GM18519 (cell line): ENCODE measurements around the gene TBC1D2.

Experiments used
- ATAC-seq: cut with Tn5 transposase; IDR thresholded peaks from one replicate; pipeline ENCODE4 v1.9.1; 2021; ENCODE audit warnings: mild to moderate bottlenecking, moderate library complexity; ENCODE audit not compliant: unreplicated experiment, low FRiP score

The TBC1D2 gene

DNA sequence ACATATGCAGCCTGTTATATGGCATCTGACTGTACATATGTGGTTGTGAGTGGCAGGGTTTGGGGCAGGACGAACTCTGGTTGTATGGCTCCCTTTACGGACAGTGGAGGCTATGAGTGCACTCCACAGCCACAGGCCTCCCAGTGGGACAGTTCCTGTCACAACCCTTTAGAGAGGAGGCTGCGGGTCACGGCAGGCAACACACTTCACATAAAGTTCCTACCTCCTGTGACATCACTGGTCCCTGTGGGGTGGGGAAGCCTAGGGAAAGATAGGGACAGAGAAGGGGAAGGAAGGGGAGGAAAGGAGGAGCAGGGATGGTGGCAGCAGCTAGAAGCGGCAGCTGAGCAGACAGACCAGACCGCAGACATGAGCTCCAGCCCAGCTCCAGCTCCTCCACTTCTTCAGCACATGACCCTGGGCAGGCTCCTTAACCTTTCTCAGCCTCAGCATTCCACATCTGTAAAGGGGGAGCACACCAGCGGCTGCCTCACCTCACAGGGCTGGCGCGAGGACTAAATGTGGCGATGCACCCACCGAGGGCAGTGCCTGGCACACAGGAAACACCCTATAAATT, 35.6 kb downstream of the TBC1D2 start:
- no peak for ATAC-seq

DNA sequence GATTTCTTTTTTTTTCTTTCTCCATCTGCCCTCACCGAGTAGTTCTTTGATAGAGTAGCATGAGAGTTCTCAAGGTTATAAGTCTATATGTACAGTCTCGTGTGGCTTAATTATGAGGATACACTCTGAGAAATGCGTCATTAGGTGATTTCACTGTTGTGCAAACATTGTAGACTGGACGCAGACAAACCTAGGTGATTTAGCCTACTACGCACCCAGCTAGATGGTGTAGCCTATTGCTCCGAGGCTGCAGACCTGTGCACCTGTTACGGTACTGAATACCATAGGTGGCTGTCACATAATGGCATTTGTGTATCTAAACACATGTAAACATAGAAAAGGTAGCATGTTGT, 36.1 kb downstream of the TBC1D2 start:
- ATAC-seq = no peak

DNA sequence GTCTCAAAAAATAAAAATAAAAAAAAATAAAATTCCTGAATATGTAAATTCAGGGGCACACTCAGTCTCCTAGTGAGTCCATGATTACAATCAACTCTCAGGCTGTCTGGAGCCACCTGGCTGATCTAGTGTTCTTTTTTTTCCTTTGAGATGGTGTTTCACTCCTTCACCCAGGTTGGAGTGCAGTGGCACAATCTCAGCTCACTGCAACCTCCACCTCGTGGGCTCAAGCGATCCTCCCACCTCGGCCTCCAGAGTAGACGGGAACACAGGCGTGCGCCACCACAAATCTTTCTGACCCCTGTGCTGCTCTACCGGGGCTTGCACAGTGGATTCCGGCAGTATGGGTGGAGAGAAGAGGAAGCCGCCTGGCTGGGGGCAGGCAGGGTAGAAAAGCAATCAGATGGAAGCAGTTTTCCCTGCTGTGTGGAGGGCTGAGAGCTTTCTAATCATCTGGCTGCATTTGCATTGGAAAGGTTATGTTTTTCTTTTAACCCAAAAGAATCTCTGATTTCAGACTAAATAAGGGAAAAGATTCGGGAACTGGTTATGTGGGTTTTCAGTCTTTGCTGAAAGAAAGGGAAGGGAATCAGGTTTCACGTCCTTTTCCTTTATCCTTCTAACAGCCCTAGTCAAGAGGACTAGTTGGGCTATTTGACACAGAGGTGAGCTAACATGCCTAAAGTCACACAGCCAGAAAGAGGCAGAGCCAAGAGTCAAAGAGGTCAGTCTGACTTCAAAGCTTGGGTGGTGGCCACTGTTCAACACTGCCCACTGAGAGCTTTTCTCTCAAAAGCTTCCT, 36.7 kb downstream of the TBC1D2 start:
- no peak for ATAC-seq

DNA sequence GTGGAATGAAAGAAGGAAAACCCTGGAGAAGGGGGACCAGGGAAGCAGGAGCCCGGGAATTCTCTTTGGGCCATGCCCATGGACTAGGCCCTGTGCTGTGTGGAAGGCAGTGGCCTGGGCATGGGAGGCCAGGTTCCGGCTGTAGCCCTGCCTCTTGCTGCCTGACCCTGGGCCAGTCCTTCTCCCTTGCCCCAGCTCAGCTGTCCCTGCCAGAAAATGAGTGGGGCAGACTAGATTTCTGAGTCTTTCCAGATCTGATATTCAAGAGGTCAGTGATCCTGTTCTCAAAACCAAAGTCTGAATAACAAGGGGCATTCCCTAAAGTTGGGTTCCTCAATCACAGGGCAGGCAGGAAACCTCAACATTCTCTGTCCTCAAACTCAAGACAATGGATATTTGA, 38.2 kb downstream of the TBC1D2 start:
- ATAC-seq = no peak

DNA sequence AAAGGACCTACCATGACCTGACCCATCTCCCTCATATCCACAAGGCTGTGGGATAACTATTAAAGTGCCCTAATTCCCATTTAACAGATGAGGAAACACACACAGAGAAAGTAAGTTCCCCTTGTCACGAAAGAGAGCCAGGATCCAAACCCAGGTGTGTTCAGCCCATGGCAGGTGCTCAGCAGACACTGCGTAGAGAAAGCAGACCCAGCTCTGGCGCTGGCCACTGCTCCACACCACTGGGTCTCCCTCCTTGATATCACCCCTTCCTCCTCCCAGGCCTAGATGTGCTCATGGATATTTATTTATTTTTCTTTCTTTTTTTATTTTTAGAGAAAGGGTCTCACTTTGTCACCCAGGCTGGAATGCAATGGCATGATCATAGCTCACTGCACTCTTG, 39.1 kb downstream of the TBC1D2 start:
- no peak for ATAC-seq

DNA sequence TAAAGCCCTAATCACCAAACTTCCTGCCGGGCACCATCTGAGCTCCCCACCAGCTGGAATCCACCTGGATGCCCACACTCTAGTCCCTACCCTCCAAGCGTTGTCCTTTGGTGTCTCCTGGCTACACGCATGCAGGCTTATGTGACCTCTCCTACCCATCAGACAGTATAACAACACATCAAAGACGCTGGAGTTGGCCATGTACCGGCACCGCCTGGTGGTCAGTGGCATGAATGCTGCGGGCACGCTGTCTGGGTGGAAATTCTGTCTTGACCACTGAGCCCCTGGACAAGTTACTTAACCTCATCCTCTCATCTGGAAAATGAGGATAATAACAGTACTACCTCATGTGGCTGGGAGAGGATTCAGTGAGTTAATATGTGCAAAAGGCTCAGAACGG, 39.6 kb downstream of the TBC1D2 start:
- no peak for ATAC-seq

DNA sequence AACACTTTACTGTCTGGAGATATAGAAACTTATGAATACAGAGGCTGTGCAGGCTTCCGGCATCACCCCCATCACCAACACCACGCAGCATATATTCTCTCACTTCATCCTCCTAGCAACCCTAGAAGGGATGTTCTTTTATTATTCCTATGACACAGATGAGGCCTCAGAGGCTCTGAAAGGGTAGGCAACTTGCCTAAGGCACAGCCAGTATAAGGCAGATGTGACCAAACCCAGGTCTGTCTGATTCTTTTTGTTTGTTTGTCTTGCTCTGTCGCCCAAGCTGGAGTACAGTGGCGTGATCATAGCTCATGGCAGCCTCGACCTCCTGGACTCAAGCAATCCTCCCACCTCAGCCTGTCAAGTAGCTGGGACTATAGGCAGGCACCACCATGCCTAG, 40.2 kb downstream of the TBC1D2 start:
- no peak for ATAC-seq

DNA sequence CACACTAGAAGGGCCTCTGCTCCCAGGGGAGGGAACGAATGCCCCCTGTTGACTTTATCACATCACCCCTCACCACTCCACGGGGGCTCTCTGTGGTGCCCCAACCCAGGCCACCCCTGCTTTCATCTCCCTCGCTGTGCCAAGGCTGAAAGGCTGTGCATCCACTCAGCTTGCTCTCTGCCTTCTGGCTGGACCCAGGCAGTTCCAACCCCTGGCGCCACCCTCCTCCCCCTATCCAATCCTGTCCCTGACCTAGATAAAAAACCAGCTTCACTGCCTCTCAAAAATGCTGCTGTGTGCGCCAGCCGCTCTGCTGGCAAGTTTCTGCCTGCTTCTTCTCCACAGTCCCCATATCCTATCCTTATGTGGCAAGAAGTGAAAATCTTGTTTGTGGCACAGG, 40.6 kb downstream of the TBC1D2 start:
- no peak for ATAC-seq

DNA sequence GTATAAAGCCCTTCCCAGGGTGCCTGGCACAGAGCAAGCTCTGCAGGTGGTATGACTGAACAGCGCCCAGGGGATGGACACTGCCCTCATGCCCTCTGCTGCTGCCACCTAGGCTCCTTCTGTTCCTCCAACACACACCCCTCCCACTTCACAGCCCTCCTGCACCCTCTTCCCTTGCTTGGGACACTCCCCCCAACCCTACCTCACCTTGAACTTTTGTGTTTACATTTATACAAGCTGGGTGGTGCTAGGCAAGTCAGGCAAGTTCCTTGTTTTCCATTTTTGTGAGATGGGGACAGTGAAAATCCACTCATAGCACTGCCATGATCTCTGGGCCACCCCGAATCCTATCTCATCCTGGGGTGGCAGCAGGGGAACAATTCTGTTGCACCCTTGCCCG, 44.2 kb downstream of the TBC1D2 start:
- no peak for ATAC-seq

DNA sequence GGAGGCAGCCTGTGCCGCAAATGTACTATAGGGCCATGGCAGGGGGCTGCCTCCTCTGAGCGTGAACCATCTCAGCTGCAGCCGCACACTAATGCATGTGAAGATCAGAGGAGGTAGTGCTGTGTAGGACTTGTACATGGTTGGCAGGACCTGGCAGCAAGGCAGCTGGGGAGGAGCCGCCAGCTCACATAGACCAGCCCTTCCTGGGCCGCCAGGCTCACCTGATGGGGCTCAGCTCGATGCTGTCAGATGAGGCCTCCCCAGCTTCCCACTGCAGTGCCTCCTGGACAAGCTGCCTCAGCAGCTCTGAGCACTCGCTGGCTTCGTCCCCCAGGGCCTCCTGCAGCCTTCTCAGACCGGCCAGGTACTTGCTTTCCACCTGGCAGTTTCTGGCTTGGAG, 45.0 kb downstream of the TBC1D2 start:
- no peak for ATAC-seq

DNA sequence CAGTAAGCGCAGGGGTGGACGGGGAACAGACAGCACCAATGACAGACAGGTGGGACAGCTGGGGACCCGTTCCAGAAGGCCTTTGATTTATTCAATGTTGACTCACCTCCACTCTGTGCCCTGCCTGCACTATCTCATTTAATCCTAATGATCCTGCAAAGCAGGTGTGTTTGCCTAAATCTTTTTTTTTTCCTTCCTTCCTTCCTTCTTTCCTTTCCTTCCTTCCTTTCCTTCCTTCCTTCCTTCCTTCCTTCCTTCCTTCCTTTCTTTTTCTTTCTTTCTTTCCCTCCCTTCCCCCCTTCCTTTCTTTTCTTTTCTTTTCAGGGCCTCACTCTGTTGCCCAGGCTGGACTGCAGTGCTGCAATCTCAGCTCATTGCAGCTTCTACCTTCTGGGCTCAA, 45.9 kb downstream of the TBC1D2 start:
- ATAC-seq = no peak

DNA sequence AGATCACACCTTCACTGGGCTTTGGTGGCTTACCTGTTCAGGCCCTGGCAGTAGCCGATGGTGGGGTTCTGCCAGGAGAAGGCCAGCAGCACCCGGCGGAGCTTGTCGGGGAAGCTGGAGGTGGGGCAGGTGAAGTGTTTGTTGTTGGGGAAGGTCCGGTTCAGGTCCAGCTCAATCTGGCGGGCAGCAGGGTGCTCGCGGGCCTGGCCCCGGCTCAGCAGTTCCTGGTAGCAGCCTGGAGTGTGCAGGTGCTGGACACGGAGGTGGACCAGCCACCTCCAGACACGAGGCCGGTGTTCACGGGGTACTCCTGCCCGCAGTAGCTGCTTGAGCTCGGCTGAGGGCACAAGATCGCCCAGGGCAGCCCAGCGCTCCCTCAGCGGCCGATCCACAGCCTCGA, 46.8 kb downstream of the TBC1D2 start:
- ATAC-seq = no peak

DNA sequence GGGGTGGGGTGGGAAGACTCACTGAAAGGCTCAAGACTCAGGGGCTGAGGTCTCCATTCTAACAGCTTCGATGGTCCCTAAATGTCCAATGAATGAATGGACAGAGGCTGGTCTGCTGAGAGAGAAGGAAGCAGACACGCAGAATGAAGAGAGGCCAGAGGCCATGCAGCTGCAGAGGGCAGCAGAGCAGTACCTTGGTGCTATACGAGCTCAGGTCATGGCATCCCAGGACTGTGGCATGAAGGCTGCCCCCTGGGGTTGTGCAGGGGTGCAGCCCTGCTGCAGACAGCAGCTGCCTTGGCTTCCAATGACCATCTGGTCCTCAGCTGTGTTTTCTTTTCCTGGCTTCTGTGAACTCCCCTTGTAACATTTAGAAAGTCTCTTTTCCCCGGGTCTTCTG, 47.8 kb downstream of the TBC1D2 start:
- ATAC-seq = no peak

DNA sequence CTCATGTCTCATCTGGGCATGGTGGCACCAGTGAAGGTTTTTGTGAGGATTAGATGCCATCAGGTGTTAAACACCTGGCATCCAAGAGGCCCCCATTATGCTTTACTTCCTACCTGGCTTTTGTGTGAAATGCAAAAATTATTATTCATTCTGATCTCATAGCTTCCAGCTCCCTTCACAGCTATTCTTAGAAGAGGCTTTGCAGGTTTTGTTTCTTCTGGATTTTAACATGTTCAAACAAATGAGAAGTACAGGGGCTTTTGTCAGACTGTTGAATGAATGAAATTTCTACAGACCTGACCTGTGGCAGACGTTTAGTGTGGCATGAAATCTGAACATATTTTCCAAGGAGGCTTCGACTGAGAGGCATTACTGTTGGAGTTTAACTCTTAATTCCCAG, 48.7 kb downstream of the TBC1D2 start:
- no peak for ATAC-seq

DNA sequence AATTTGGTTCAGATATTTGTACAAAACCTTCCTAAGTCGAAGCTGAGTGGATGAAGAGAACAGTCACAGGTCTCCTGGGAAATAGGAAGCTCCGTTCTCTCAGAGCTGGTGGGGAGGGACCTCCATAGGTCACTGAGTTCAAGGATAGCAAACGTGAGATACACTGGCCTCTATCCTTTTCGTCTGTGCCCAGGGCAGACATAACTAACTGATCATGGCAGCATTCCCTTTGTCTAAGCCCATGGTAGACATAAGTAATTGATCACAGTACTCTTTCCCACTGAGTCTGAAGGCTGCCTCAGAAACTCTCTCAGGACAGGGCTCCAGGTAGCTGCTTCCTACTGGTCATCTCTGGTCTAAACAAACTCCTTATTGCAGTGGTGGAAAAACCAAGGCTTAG, 50.8 kb downstream of the TBC1D2 start:
- ATAC-seq = no peak

DNA sequence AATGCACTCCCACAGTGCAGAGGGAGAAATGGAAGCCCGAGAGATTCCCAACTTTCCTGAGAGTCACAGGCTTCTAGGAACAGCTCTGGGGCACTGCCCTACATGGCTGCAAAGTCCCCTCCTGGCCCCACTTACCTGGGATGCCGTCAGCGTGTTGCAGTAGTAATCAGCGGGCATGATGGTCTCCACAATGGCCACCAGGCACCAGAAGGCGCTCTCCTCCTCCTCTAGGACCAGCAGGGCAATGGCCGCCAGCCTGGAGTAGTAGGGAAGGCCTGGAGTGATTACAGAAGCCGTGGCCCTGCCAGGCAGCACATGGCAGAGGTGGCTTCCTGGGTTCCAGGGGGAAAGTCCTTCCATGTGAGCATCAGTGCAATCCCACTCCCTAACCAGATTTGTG, 52.3 kb downstream of the TBC1D2 start:
- ATAC-seq = no peak

DNA sequence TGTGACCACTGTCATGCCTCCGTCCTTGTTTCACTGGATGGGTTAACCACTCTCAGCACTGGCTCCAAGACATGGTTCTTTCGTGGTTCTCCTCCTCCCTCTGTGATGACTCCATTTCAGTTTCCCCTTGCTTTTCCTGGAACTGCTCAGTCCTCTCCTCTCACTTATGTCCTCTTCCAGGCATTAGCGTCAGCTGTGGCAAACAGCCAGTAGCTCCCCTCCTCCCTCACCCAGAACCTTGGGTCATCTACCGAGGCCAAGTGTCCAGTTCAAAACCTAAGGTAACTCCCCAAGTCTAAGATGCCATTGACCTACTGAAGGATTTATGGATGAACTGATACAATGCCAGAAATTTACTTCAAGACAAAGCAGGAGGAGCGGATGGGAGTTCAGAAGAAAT, 53.2 kb downstream of the TBC1D2 start:
- ATAC-seq = no peak

DNA sequence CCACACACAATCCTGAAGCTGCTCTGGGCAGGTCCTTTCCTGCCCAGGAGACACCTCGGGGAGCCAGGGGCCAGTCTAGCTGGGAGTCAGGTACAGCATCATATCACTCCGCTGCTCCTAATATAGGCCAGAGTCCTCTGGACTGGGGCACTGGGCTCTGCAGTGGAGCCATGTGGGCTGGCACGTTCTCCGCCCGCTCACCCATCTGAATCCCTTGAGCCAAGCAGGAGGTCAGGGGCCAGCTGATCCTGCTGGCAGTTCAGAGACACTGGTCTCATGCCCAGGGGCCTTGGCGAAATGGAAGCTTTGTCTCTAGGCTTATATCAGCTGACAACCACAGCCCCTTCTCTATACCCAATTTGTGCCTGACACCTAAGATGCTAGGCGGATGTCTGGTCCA, 53.7 kb downstream of the TBC1D2 start:
- no peak for ATAC-seq

DNA sequence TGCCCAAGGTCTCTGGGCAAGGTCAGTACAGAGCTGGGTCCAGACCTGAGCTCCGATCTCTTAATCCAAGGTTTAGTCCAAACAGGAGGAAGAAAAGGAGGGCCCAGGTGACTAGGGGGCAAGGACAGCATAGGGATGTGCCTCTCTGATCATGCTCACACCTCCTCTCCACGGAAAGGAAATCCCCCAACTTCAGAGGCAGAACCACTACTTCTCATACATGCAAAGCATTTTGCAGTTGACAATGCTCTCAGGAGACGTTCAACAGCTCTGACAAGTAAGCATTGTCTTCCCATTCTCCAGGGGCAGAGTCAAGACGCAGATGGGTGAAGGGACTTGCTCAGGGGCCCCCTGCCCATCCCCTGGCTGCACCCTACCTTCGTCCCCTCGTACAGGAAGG, 54.3 kb downstream of the TBC1D2 start:
- ATAC-seq = no peak

DNA sequence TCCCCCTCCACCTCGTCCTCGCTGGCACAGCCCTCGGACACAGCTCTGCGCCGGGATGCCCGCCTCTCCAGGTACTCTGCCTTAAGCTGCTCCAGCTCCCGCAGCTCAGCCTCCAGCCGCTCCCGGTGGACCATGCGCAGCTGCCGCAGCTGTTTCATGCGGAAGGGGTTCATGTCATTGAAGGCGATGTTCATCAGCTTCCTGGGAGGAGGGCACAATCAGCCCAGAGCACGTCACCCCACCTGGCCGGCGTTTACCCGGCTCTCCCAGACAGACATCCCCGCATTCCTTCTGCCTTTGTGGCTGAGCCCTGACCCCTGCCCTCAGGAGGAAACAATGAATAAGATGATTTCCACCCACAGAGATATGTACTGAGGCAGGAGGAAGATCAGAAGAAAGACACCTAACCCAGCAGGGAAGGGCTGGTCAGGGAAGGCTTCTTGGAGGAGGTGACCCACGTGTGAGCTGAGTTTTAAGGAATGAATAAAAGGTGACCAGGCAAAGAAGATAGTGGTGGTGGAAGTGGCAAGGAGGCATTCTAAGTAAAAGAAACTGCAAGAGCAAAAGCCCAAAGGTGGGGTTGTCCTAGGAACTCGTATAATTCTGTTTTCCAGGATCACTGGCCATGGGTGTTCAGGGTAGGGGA, 55.9 kb downstream of the TBC1D2 start:
- ATAC-seq = no peak

DNA sequence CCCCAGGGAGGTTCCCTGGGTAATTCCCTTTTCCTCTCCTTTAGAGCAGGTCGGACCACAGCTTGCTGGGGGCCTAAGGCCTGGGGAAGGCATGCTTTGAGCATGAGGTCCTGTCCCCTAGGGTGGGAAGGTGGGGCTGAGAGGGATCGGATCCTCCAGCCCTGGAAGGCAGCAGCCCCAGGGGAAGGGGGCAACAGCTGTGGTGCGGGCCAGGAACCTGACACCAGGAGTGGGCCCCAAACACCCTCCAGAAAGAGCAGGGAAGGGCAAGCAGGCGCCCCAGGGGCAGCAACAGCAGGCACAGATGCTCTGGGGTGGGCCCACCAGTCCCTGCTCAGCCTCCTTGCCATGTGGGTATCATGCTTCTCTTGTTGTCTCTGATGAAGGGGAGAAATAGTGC, 59.8 kb downstream of the TBC1D2 start:
- ATAC-seq = no peak

DNA sequence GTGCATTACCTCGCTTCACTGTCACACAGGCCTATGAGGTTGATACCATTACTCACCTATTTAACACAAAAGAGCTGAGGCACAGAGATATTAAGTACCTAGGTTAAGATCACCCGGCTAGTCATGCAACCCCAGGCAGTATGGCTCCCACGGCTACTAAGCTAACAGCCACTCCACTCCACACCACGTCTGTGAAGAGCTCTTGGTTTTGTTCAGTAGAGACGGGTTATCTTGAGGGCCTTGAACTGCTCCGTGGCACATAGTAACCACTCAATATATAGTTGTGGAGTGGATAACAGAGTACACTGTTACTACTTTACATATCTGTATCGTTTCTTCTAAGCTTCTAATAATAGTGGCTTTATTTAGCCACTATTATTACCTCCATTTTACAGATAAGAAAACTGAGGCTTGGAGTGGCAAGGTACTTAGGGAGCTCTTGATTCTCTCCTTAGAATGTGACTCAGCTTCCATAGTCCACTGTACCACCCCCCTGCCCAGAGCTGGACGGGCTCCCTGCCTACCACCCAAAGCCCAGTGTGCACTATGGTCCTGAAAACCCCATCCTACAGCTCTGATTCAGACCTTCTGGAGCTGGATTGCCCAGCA, 62.0 kb downstream of the TBC1D2 start:
- no peak for ATAC-seq
